A549 treated with dexamethasone at 1 μM for 4 hours (cell line): ENCODE data around the gene TMEM86B. TPM values are rescaled to one million over a fixed set of nuclear protein-coding genes. Genes with fewer than 3 reads are reported as not detected.

ENCODE experiments used
- total RNA-seq: library from RNA; stranded (reverse); fragments of 200-300 nt; extraction: Qiagen RNA extraction; gene quantifications from 5 replicates; pipeline ENCODE4 v1.2.3, GENCODE V29; 2022

Gene TMEM86B, protein sequence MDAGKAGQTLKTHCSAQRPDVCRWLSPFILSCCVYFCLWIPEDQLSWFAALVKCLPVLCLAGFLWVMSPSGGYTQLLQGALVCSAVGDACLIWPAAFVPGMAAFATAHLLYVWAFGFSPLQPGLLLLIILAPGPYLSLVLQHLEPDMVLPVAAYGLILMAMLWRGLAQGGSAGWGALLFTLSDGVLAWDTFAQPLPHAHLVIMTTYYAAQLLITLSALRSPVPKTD
- 2.5 to 4.7 TPM (median 3.8 TPM) in 5 replicates for total RNA-seq

GRCh38 chr19:55228403-55229031 is at the start of gene TMEM86B:
TSS of gene TMEM86B (minus strand) at chr19:55228763. CDS start at chr19:55228741, 22 bp downstream.

DNA sequence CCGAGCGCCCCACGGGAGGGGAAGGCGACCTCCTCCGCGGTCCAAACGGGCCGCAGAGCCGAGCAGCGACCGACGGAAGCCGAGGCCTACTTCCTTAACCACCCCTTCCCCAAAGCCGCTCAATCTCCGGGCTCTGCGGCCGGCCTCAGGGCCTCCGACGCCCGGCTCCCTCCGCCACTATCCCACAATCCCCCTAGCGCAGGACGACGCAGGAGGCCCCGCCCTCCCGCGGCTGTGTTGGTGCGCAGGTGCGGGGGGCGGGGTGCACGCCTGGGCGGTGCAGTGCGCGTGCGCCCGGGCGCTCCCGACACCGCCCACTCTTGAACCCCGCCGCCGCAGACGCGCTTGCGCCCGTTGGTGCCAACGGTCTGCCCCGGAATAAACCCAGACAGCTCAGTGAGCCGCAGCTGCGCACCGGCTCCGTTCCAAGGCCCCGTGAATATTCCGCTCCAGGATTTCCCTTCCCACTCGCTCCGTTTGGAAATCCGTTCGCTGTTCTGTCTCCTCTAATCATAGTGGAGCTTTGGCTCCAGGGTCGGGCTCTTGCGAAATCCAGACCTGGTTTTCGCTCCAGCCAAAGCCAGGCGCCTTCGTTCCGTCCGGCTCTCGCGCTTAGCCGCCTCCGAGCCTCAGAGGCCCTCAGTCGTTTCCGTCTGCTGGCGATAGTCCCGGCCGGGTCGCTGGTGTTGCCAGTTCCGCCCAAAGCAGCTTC is 30.4 kb upstream of the TMEM86B start, which contains the start of gene PPP6R1:
TSS of gene PPP6R1 (minus strand) at position 190 of the 712 bp plus-strand sequence. CDS start 11,914 bp downstream, outside the sequence.

GRCh38 chr19:55208880-55209692 is 19.5 kb downstream of the TMEM86B start, which contains the start of gene PTPRH:
TSS of gene PTPRH (minus strand) at chr19:55209501. CDS start at chr19:55209433, 68 bp downstream.

DNA sequence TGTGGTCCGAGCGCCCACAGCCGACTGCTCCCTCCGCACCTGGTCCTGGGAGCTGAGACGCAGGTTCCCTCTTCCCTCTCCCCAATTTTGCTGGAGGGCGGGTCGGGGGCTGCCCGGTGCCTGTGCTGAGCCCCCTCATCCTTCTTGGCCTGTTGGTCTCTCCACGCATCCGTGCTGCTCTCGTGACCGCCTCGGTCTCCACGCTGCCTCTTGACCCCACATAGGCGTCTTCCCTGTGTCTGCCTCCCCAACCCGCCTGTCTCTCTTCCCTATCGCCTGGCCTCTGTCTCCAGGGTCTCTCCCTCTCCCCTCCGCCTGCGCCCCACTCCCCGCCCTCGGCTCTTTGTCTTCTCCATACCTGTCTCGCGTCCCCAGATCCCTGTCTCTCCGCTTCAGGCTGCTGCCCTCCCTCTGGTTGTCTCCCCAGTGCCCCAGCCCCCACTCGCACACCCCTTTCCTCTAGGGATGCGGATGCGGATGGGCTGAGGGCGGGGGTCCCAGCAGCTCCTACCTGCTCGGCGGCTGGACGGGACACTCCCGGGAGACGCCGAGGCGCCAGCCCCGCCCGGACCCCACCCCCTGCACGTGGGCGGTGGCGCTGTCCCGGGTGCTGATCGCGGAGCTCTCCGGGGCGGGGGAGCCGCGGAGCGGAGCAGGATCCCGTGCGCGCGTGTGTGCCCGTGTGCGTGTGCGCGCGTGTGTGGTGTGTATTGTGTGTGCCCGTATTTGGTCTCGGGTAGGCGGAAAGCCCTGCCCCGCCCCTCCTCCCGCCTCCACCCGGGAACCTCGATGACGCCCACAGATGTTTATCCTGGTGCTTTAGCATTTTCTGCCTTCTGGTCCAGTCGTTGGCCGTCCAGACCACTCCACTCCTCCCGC is 48.7 kb downstream of the TMEM86B start, which contains the start of gene SYT5:
TSS of gene SYT5 (minus strand) at position 684 of the 879 bp plus-strand sequence. CDS start 1,248 bp downstream, outside the sequence.

Other genes starting within 250 kb of the TMEM86B start
- gene GP6, start 190.5 kb downstream of the TMEM86B start, total RNA-seq = 0.13 to 0.27 TPM (median 0.18 TPM) in 4 of 5 replicates, not detected in the other
- gene RDH13, start 165.6 kb downstream of the TMEM86B start, total RNA-seq = 15.4 to 23.5 TPM (median 22.0 TPM) in 5 replicates
- 2.9 to 5.9 TPM (median 5.1 TPM) in 5 replicates for gene EPS8L1, start 152.9 kb downstream of the TMEM86B start, total RNA-seq
- gene PPP1R12C, start 111.1 kb downstream of the TMEM86B start, total RNA-seq = 48.3 to 84.2 TPM (median 76.7 TPM) in 5 replicates
- gene TNNT1, start 79.6 kb downstream of the TMEM86B start, total RNA-seq = 124 to 145 TPM (median 127 TPM) in 5 replicates
- 6.4 to 9.5 TPM (median 8.1 TPM) in 5 replicates for gene TNNI3, start 71.0 kb downstream of the TMEM86B start, total RNA-seq
- gene DNAAF3, start 62.1 kb downstream of the TMEM86B start, total RNA-seq = 3.2 to 7.0 TPM (median 5.7 TPM) in 5 replicates
- gene SYT5, start 48.5 kb downstream of the TMEM86B start, total RNA-seq = 1.4 to 3.7 TPM (median 2.6 TPM) in 5 replicates
- 3.1 to 4.5 TPM (median 3.9 TPM) in 5 replicates for gene PTPRH, start 19.3 kb downstream of the TMEM86B start, total RNA-seq
- gene PPP6R1, start 30.3 kb upstream of the TMEM86B start, total RNA-seq = 75.8 to 120 TPM (median 119 TPM) in 5 replicates
- gene HSPBP1, start 51.3 kb upstream of the TMEM86B start, total RNA-seq = 119 to 129 TPM (median 124 TPM) in 5 replicates
- 2.1 to 4.9 TPM (median 3.1 TPM) in 5 replicates for gene BRSK1, start 55.2 kb upstream of the TMEM86B start, total RNA-seq
- gene TMEM150B, start 96.6 kb upstream of the TMEM86B start, total RNA-seq = not detected in 5 replicates
- gene KMT5C, start 111.1 kb upstream of the TMEM86B start, total RNA-seq = 3.2 to 5.5 TPM (median 4.9 TPM) in 5 replicates
- 0.75 to 1.2 TPM (median 0.91 TPM) in 5 replicates for gene COX6B2, start 126.0 kb upstream of the TMEM86B start, total RNA-seq
- gene GARIN5B, start 134.5 kb upstream of the TMEM86B start, total RNA-seq = 0.08 to 0.22 TPM (median 0.15 TPM) in 5 replicates
- gene IL11, start 141.7 kb upstream of the TMEM86B start, total RNA-seq = 8.4 to 11.3 TPM (median 8.6 TPM) in 5 replicates
- 0.86 to 1.9 TPM (median 1.1 TPM) in 5 replicates for gene TMEM190, start 148.1 kb upstream of the TMEM86B start, total RNA-seq
- 2.4 to 7.0 TPM (median 4.2 TPM) in 5 replicates for gene TMEM238, start 155.5 kb upstream of the TMEM86B start, total RNA-seq
- gene RPL28, start 157.2 kb upstream of the TMEM86B start, total RNA-seq = 2,624 to 3,119 TPM (median 2,807 TPM) in 5 replicates
- 251 to 469 TPM (median 409 TPM) in 5 replicates for gene UBE2S, start 179.0 kb upstream of the TMEM86B start, total RNA-seq
- 0.02 TPM in 2 of 5 replicates, not detected in the others for gene SHISA7, start 214.5 kb upstream of the TMEM86B start, total RNA-seq
- 48.5 to 57.4 TPM (median 51.3 TPM) in 5 replicates for gene ISOC2, start 232.9 kb upstream of the TMEM86B start, total RNA-seq
- gene C19orf85, start 236.0 kb upstream of the TMEM86B start, total RNA-seq = 0.10 TPM in 1 of 5 replicates, not detected in the others
- gene ZNF628, start 247.9 kb upstream of the TMEM86B start, total RNA-seq = 4.2 to 7.9 TPM (median 7.2 TPM) in 5 replicates